ENCODE data around the gene ZSCAN25. TPM values are rescaled to one million over a fixed set of nuclear protein-coding genes. Genes with fewer than 3 reads are reported as not detected.

The ZSCAN25 gene
- total and polyA plus RNA-seq, 2 of the 13 experiments (the other 11 are each of a cell fraction or from before 2014, with no cell fraction given) = 12.1 to 16.8 TPM

- H4K20me1 ChIP-seq (ENCODE audit: insufficient read depth, low read length) = no peaks in the 10 kb centered on the region
- no peak overlapping the region for H3K4me2 ChIP-seq (ENCODE audit: low read depth, low read length)
- ATAC-seq (no peak), DNase-seq (ENCODE audit: low spot score) (no peak), FAIRE-seq (no peak)
- H3K9ac ChIP-seq (ENCODE audit: insufficient read depth, low read depth, low read length) = no peak overlapping the region
- CTCF ChIA-PET (ENCODE audit: low intra/inter-chr PET ratio, low total read pairs) = no interaction called here
- peaks cover 47 to 96% of the 10 kb centered on the region in 2 experiments for H3K36me3 ChIP-seq (replicated peaks in 1 of 2; ENCODE audit: control insufficient read depth in 1 of 2, insufficient read depth in 2 of 2, low read length in 2 of 2)
- no peak overlapping the region for H3K4me3 ChIP-seq (replicated peaks in 1 of 3; ENCODE audit: insufficient read depth in 1 of 3, low read depth in 2 of 3, low read length in 3 of 3)
- H2AFZ ChIP-seq (ENCODE audit: low read length) = no peak overlapping the region
- H3K27me3 ChIP-seq (ENCODE audit: control insufficient read depth in 1 of 2, insufficient read depth in 2 of 2, low read length in 2 of 2) = no peaks in the 10 kb centered on the region
- in situ Hi-C loops (cut with HindIII; ENCODE audit: extremely low pct_ligation_motif_present, low pct_unique_long_range_greater_than_20kb) = no loop called here
- POLR2A ChIA-PET = no interaction called here
- H3K79me2 ChIP-seq (ENCODE audit: insufficient read depth, low read length) = no peaks in the 10 kb centered on the region
- no peaks in the 10 kb centered on the region for H3K9me3 ChIP-seq (ENCODE audit: low read length)
- BruUV-seq (replicated peaks) = no TSS peak
- 100% methylated on average over 4 of the region's 4 CpGs for WGBS (ENCODE audit: low lambda C conversion rate)
- no peak overlapping the region for H3K27ac ChIP-seq (ENCODE audit: extremely low read length, insufficient read depth, low read length)
- peaks cover 3% of the 10 kb centered on the region; the same call in 1 of the 2 replicates for H3K4me1 ChIP-seq (ENCODE audit: insufficient read depth, low read length)
- intact Hi-C loops (cut with micrococcal nuclease; ENCODE audit: unreplicated experiment) = no loop called here
- TF ChIP-seq ZSCAN29 (CRISPR knock-in tag; conservative IDR thresholded peaks at IDR 0.05) = no peak
- no peak for TF ChIP-seq AKNA (CRISPR knock-in tag; IDR thresholded peaks at IDR 0.05; ENCODE audit: borderline replicate concordance)
- no peak for TF ChIP-seq ZNF260 (CRISPR knock-in tag; IDR thresholded peaks at IDR 0.05; ENCODE audit: borderline replicate concordance, low read depth)
- no peak for TF ChIP-seq ZNF333 (CRISPR knock-in tag; IDR thresholded peaks at IDR 0.05; ENCODE audit: borderline replicate concordance)
- TF ChIP-seq TEAD3 (CRISPR knock-in tag; optimal IDR thresholded peaks at IDR 0.05; ENCODE audit: borderline replicate concordance) = no peak
- no peak for TF ChIP-seq ZGPAT (CRISPR knock-in tag; IDR thresholded peaks at IDR 0.05)
- TF ChIP-seq ZNF674 (CRISPR knock-in tag; IDR thresholded peaks at IDR 0.05; ENCODE audit: low read depth) = no peak
- TF ChIP-seq RBAK (CRISPR knock-in tag; IDR thresholded peaks at IDR 0.05) = no peak
- no peak for TF ChIP-seq ZHX2 (IDR thresholded peaks at IDR 0.05; ENCODE audit: low read depth)
- no peak for TF ChIP-seq ZHX2 (CRISPR knock-in tag; IDR thresholded peaks at IDR 0.05; ENCODE audit: borderline replicate concordance)
These were observed 9.2 kb downstream of the ZSCAN25 start for GRCh38 chr7:99625961-99626360.

Data from HepG2 (cell line).